Activated CD4-positive, alpha-beta T cell treated with anti-CD3 and anti-CD28 coated beads, Interleukin-2, amount 50 U/mL, for 1 hour (primary cell): Measurements from ENCODE around the gene CREBL2.
A peak's percentile ranks its signal among the peaks of the same experiment; 100 is the strongest.
"Not testable (repeated sequence)": the region's sequence is repeated elsewhere in the genome, so short reads cannot be mapped to it uniquely, and the experiment has no call there.

Source experiments
- DNase-seq: peaks from one replicate; pipeline ENCODE4 v3.0.0-alpha.2; 2020

The CREBL2 gene, protein sequence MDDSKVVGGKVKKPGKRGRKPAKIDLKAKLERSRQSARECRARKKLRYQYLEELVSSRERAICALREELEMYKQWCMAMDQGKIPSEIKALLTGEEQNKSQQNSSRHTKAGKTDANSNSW

DNA sequence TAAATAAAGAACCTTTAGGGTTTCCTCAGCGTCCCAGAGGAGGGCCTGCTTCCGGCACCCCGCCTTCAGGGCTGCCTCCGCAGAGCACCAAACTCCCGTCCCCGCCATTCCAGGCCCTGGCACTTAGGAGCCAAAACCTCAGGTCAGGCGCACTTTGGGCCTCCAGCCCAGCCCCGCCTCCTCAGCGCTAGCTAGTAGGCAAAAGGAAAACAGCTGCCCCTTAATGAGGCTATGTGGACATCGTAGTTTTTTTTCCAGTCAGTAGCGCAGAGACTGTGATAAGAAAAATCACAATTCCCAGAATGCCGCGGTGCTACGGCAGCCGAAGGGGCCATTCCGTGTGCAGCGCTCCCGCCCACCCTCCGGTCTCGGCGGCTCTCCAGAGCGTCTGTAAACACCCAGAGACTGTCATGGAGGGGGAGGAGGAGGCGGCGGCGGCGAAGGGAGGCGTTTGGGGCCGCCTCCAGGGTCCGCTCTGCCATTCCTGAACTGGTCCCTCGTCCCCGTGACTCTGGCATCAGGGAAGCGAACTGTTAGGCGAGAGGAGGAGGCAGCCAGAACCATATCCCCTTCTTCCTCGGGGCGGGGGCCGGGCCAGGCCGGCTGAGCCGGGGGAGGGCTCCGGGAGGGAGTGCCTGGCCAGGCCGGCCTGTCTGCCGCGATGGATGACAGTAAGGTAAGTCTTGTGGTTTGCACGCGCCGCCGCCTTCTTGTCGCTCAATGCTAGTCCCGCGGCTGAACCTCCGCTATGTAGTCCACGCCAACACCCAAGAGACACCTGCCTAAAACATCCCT is at the start of gene CREBL2:
CREBL2 (plus strand) TSS at position 365 of the 795 bp plus-strand sequence; CDS start at position 662, 297 bp downstream.
- DNase-seq: peak; percentile 85

DNA sequence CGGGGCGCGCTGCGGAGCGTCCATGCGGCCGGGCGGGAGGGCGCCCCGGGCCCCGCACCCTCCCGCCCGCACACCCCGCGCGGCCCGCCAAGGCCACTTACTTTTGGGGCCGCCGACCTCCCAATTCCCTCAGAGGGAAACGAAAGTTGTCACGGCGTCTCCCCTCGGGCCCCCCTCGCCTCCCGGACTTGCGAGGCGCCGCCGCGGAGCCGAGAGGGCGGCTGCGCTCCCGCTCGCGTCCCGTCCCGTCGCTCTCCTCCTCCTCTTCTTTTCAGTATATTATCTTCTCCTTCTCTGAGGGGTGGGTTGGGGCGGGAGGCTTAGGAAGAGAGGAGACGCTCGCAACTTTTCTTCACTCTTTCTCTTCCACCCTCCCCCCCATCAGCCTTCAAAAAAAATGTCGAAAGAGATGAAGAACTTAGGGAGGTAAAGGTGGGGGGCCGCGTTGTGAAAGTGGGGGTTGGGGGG is 49.6 kb upstream of the CREBL2 start:
- DNase-seq: peak; percentile 36

DNA sequence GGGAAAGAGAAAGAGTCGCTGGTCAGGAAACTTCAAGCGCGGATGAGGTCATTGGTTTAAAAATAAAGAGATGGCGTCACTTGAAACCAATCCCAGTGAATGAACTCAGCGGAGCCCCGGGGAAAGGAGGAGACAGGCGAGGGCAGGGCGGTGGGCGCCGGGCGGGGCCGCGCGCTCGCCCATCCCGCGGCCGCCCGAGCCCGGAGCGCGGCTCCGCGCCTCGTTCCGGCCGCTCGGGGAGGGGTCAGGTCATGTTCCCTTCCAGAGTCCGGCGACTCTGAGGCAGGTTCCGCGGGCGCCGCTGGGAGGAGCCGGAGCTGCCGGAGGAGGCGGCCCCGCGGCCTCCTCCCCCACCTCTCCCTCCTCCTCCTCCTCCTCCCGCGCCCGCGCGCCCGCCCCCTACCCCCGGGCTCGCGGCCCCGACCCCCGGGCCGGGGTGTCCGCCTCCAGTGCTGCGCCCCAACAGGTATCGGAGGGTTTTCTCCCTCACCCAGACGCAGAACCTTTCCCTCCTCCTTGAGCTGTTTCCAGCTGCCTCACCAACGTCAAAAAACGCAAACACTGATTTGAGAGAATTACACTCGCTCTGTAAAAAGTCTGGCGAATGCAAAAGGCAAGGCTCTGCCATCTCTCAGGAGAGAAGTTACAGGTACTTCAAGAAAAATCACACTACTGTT is 49.0 kb upstream of the CREBL2 start, which contains the start of gene DUSP16:
DUSP16 (minus strand) TSS at position 279 of the 677 bp plus-strand sequence. CDS start 41,765 bp downstream, outside the sequence.
- DNase-seq: peak; percentile 67

DNA sequence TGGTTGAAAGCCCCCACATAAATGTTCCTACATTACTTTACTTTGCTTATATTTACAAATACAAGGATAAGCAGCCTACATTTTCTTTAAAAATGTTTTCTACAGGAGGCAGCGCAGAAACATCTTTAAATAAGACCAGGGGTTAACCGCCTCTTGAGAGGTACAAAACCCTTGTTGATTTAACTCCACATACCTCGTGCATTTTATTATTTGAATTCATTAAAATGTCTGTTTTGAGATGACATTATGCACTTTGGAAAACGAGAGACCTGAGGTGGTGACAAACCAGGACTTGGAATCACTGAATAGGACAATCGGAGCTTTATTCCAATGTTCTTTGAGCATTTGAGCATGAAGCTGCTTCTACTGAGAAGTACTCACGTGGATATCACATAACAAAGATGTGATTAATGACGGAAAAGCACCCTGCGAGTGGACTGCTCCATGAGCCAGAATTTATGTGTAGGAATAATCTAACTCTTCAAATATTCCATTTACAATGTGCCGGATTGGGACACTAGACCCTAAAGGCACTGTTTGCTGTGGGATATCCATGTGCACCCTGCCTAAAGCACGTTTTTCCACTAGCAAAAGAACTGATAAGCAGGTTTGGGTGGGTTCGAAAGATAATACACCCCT is 48.3 kb upstream of the CREBL2 start:
- no peak for DNase-seq

DNA sequence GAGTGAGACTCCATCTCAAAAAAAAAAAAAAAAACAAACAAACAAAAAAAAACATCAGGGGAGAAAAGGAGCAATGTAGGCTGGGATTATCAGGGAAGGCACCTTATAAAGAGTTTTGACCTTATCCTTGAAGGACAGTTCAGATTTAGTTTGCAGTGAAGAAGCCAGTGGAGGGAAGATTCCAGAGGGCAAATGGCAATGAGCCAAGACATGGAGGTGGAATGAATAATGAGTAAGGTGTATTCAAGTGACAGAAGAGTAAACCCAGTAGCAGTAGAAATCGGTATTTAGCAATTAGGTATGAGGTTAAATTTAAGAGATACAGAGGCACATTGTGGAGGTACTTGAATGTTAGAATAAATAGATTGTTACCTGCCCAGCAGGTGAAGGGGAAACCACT is 46.8 kb upstream of the CREBL2 start:
- no peak for DNase-seq

DNA sequence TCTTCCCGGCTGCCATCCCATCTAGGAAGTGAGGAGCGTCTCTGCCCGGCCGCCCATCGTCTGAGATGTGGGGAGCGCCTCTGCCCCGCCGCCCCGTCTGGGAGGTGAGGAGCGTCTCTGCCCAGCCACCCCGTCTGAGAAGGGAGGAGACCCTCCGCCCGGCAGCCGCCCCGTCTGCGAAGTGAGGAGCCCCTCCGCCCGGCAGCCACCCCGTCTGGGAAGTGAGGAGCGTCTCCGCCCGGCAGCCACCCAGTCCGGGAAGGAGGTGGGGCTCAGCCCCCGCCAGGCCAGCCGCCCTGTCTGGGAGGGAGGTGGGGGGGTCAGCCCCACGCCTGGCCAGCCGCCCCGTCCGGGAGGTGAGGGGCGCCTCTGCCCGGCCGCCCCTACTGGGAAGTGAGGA is 45.7 kb upstream of the CREBL2 start:
- DNase-seq: not testable (repeated sequence)

DNA sequence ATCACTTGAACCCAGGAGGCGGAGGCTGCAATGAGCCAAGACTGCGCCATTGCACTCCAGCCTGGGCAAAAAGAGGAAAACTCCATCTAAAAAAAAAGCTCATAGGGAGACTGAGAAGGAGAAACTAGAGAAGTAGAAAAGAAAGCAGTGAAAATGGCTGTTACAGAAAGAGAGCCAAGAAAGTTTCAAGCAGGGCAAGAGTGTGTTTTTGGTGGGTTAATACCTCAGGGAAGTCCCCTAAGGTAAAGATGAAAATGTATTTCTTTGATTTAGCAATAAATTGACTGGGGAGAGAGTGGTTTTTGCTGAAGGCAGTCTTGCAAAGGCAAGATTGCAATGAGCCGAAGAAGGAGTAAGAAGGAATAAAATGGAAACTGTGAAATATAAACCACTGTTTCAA is 39.0 kb upstream of the CREBL2 start:
- DNase-seq: no peak

DNA sequence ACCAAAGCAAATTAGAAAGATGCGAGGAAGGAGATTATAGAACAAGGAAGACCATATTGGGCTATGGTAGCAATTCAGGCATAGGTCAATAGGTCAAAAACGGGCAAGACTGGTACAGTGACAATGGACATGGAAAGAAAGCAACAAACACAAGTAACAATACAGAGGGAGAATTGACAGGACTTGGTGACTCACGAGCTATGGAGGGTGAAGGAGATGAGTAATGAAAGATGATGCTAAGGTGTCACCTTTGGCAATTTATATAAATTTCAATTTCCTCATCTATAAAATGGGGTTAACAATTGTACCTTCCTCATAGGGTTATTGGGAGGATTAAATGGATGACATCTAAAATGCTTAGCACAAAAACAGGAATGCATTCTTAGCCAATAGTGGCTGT is 33.9 kb upstream of the CREBL2 start:
- no peak for DNase-seq

DNA sequence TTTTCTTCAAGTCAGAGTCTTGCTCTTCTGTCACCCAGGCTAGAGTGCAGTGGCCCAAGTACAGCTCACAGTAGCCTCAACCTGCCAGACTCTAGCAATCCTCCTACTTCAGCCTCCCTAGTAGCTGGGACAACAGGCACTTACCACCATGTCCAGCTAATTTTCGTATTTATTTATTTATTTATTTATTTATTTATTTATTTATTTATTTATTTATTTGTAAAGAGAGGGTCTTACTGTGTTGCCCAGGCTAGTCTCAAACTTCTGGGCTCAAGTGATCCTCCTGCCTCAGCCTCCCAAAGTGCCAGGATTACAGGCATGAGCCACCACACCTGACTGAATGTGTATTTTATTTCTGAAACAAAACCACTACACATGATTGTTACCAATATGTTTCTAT is 31.0 kb upstream of the CREBL2 start:
- not testable (repeated sequence) for DNase-seq

DNA sequence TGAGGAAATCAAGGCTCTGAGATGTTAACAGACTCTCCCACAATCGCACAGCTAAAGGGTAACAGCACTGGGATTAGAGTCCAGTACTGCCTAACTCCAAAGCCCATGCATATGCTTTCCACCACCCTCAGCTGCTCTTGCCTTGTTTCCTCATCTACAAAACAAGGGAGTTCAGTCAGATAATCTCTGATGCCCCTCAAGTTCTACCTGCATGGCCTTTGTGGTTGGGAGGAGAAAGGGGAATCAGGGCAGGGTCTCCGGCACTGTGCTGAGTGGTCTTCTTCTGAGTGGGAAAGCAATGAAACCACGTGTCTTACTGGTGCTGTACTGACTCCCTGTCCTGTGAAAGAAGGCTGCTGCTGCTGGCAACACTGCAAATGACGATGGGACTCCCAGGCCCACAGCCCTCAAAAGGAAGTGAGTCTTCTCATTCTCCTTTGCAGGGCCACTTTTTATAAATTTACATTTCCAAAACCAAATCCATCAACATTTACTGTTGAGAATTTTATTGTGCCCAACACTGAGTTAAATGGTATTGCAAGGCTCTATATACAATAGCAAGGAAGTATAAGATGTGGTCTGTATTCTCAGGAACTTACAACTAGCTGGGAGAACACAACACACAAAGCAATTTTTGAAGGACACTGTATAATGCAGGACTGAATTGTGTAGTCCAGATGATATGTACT is 29.3 kb upstream of the CREBL2 start:
- no peak for DNase-seq

DNA sequence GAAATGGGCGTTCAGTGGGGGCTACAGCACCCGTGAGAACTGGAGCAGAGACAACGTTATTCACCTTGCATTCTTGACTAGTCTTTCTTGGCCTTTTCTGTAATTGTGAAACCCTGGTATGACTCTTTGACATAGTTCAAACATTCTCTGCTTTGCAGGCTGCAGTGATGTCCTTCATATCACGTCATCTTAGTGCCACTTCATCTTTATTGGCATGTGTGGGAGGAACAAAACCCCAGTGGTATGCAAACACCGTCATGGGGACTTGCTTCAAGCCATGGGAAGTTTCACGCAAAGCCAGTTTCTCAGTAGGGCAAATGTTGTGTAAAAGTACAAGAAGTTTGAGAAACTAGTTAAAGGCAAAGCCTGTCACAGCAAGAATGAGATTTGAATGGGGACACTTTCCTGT is 28.8 kb upstream of the CREBL2 start:
- DNase-seq: no peak

DNA sequence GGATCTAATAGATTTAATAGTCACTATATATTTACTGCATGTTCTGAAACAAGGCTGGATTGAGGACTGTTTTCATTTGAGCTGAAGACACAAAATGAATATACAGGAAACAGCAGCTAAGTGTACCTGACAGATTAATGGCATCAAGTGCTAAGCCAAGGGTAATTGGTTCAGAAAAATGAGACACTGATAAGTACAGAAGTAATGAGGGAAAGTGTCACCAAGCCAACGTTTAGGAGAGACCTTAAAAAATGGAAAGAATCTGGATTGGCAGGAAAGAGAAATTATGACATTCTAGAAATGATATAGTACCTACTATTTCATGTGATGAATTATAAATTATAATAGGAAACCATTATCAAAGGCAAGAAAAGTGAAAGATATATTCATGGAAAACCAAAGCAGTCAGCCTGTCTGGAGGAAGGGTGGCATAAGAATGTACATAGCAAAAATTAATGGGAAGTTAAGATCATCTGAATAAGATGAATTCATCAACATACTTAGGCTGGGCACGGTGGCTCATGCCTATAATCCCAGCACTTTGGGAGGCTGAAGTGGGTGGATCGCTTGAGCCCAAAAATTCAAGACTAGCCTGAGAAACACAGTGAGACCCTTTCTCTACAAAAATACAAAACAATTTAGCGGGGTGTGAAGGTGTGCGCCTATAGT is 28.0 kb upstream of the CREBL2 start:
- DNase-seq: no peak

DNA sequence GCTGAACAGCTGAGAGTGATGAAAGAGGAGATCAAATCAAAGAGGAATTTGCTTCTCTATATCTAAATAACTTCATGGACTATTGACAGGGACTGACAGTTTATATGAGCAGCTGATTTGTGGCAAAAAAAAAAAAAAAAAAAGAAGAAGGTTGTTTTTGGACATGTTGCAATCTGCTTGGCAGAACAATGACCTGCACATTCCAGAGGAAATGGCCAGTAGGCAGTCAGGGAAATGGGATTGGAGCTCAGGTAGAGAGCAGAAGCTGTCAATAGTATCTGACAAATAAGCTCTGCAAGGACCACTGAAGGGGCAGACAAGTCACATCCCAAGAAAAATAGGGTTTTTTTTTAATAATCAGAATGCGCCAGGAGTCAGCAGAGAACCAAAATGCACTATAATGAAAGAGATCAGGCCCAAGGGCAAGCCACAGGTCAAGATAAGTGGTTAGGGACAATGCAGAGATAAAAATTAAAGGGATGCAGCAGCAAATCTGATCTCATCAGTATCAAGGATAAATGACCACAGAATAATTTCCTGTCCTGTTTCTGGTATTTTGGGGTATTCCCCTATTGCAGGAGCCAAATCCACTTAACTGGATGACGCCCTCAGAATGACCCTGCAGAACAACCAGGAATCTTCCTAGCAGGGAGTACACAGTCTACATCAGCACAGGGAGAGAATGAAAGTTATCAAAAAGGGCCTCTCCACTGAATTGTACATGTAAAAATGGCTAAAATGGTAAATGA is 26.4 kb upstream of the CREBL2 start:
- DNase-seq: no peak

DNA sequence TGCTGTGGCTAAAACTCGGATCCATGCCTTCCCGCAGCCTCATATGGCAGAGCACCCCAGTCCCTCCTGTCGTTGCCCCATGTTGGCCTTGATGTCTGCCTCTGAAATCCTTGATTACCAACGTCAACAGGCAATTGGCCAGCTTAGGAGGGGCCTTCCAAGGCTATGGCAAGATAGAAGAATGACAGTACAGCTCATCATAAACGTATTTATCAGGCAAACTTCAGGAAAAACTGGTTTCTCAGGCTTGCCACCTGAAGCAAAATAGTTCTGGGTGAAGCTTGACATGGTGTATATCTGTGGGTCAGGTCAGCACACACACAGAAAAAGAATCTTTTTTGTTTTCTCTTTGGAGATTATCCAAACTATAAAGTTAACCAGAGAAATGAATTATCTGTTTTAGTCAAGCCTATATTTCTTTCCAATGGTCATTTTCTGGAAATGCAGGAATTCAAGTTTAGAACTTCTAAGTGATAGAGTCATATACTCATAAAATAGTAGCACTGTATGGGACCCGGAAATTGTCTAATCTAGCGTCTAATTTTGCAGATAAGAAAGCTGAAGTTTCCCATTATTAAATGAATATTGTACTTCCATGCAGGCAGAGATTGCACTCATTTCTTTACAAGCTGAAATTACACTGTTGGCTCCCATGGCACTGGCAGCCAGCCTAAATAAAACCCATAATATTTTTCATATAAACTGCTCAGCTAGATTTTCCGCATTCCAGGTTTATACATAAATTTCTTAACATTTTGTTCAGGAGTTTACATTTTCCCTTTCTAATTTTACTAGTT is 24.6 kb upstream of the CREBL2 start:
- DNase-seq: no peak

DNA sequence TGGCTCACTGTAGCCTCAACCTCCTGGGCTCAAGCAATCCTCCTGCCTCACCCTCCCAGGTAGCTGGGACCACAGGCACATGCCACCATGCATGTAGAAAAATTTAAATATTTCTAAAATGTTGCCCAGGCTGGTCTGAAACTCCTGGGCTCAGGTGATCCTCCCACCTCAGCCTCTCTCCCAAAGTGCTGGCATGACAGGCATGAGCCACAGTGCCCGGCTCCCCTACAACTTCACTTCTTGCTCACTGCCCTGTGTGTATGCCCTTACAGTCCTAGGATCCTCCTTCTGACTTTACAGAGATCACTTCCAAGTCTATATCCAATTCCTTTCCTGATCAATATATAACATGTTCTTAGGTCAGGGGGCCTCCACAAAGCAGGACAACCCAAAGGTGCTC is 23.8 kb upstream of the CREBL2 start:
- no peak for DNase-seq

DNA sequence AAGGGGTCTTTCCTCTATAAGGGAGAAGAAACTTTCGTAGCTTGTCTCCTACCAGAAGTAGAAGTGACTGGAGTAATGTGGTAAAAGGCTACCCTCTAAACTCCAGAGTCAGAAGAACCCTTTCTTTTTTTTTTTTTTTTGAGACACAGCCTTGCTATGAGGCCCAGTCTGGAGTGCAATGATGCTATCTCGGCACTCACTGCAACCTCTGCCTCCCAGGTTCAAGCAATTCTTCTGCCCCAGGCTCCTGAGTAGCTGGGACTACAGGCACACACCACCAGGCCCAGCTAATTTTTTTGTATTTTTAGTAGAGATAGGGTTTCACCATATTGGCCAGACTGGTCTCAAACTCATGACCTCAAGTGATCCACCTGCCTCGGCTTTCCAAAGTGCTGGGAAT is 23.2 kb upstream of the CREBL2 start:
- not testable (repeated sequence) for DNase-seq

DNA sequence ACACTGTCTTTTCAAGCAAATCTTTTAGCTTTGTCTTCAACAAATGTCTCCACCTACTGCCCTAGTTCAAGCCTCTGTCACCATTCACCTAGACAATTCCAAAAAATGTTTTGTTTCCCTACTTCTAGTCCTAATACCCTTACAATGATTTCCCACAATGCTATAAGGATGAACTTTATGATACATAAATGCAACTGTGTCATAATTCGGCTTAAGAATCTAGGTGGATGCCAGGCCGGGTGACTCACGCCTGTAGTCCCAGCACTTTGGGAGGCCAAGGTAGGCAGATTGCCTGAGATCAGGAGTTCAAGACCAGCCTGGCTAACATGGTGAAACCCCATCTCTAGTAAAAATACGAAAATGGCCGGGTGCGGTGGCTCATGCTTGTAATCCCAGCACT is 20.7 kb upstream of the CREBL2 start:
- no peak for DNase-seq

DNA sequence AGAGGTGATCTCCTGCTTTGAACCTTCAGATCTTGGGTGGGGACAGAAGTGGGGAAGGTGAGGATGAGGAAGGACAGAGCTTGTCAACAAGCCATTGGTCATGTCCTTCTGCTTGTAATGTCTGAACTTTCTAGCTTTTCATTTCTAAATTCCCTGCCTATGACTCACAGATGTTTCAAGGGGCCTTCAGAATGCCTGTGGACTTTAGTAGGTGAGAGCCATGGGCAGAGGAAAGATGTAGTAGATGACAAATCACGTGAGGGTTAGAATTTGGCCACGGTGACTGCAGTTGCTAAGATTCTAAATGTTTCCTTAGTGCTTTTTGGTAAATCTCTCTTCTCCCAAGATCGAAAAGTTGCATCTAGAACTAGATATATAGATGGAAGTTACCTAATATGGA is 18.7 kb upstream of the CREBL2 start:
- no peak for DNase-seq

DNA sequence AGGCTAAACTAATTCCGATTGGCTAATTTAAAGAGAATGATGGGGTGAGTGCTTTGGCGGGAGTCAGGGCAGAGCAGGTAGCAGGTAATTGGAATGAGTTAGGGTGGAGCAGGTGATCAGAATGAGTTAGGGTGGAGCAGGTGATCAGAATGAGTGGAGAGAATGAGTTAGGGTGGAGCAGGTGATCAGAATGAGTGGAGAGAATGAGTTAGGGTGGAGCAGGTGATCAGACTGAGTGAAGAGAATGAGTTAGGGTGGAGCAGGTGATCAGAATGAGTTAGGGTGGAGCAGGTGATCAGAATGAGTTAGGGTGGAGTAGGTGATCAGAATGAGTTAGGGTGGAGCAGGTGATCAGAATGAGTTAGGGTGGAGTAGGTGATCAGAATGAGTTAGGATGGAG is 15.7 kb upstream of the CREBL2 start:
- DNase-seq: not testable (repeated sequence)

DNA sequence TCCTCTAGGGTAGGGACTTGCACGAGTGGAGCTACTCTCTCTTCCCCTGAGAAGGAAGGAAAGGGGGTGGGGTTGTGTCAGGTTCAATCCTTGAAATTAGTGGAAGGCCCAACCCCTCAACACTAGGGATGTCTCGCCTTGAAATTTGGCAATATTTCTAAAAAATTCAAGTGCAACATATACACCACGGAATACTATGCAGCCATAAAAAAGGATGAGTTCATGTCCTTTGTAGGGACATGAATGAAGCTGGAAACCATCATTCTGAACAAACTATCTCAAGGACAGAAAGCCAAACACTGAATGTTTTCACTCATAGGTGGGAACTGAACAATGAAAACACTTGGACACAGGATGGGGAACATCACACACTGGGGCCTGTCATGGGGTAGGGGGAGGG is 15.1 kb upstream of the CREBL2 start:
- DNase-seq: not testable (repeated sequence)

DNA sequence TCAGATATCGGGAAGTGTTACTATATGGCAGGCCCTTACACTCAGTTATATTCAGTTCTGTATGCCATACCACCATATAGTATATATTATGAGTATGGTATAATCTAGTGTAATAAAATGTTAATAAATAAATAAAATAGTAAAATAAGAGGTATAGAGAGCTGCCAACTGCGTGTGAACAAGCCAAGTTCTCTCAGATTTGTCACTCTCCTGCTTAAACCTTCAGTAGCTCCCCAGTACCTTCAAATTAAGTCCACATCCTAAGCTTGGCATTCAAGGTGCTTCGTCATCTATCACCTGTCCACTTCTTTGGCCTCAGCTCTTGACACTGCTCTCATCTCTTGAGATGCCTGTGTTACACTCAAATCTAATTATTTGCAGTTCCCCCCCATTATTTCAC is 12.8 kb upstream of the CREBL2 start:
- DNase-seq: no peak
